Measurements from ENCODE around the gene ST7.

ST7 gene

GRCh38 chr7:117133125-117133524, 179.8 kb downstream of the ST7 start:
- ChIA-PET POLR2A (no interaction called here), CTCF (no interaction called here)
- DNase-seq (ENCODE audit: extremely low spot score), result no peak
- no peak for TF ChIP-seq NFRKB (IDR thresholded peaks at IDR 0.05)
- no peak for TF ChIP-seq ARNT (IDR thresholded peaks at IDR 0.05)

DNA sequence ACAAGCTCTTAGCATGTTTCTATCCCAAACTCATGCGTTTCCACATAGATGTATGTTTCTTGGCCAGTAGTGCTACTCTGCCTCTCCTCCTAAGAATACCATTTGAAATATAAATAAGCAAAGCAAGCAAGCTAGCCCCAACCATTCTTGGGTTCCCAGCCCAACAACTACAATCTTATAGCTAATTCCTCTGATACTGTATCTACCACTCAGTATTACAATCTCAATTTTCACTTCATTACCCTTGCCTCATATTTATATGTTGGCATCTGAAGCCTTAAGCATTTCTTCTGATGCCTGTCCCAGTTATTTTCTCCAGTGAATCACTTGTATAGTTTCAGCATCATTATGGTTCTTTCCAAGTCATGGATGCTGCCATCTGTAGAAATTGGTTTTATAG, 181.1 kb downstream of the ST7 start:
- ChIA-PET CTCF (no interaction called here), POLR2A (no interaction called here)
- TF ChIP-seq SP1 (IDR thresholded peaks at IDR 0.05), result no peak
- TF ChIP-seq ELF4 (IDR thresholded peaks at IDR 0.05), result no peak
- TF ChIP-seq HDGF (IDR thresholded peaks at IDR 0.05; ENCODE audit: borderline replicate concordance), result no peak
- no peak for TF ChIP-seq LEF1 (IDR thresholded peaks at IDR 0.05; ENCODE audit: borderline replicate concordance)
- no peak for TF ChIP-seq FOXM1 (IDR thresholded peaks at IDR 0.05; ENCODE audit: borderline replicate concordance)
- TF ChIP-seq, protein P1, sequence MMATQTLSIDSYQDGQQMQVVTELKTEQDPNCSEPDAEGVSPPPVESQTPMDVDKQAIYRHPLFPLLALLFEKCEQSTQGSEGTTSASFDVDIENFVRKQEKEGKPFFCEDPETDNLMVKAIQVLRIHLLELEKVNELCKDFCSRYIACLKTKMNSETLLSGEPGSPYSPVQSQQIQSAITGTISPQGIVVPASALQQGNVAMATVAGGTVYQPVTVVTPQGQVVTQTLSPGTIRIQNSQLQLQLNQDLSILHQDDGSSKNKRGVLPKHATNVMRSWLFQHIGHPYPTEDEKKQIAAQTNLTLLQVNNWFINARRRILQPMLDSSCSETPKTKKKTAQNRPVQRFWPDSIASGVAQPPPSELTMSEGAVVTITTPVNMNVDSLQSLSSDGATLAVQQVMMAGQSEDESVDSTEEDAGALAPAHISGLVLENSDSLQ (IDR thresholded peaks at IDR 0.05), result no peak
- no peak for TF ChIP-seq L3MBTL2 (conservative IDR thresholded peaks at IDR 0.05)
- no peak for TF ChIP-seq BHLHE40 (IDR thresholded peaks at IDR 0.05; ENCODE audit: borderline replicate concordance)
- DNase-seq (ENCODE audit: extremely low spot score), result no peak

GRCh38 chr7:117134889-117135552, 181.7 kb downstream of the ST7 start:
- no peak for DNase-seq (ENCODE audit: extremely low spot score)
- TF ChIP-seq SUZ12 (IDR thresholded peaks at IDR 0.05) (no peak), FOXK2 (IDR thresholded peaks at IDR 0.05) (no peak), TARDBP (IDR thresholded peaks at IDR 0.05) (no peak), ELF4 (IDR thresholded peaks at IDR 0.05) (no peak)
- ChIA-PET CTCF (interaction anchor here (0.7 kb wide), 1 partner anchor 8 kb away, joined by 3 read pairs; no protein-coding TSS in a partner anchor), POLR2A (no interaction called here)

- DNase-seq (ENCODE audit: extremely low spot score), result no peak
- CTCF ChIA-PET, result interaction anchor here (0.7 kb wide), 1 partner anchor 8 kb away, joined by 3 read pairs; no protein-coding TSS in a partner anchor
- POLR2A ChIA-PET, result no interaction called here
- TF ChIP-seq L3MBTL2 (conservative IDR thresholded peaks at IDR 0.05), result no peak
- no peak for TF ChIP-seq LEF1 (IDR thresholded peaks at IDR 0.05; ENCODE audit: borderline replicate concordance)
- no peak for TF ChIP-seq CTBP1 (IDR thresholded peaks at IDR 0.05; ENCODE audit: borderline replicate concordance)
- no peak for TF ChIP-seq ELF4 (IDR thresholded peaks at IDR 0.05)
- TF ChIP-seq HDGF (IDR thresholded peaks at IDR 0.05; ENCODE audit: borderline replicate concordance), result no peak
- no peak for TF ChIP-seq FOXM1 (IDR thresholded peaks at IDR 0.05; ENCODE audit: borderline replicate concordance)
- TF ChIP-seq, protein P1 (IDR thresholded peaks at IDR 0.05), result peak; percentile 64
- no peak for TF ChIP-seq SUZ12 (IDR thresholded peaks at IDR 0.05)
- TF ChIP-seq ZNF384 (IDR thresholded peaks at IDR 0.05), result no peak
Observed at GRCh38 chr7:117135553-117135891, 182.2 kb downstream of the ST7 start.

DNA sequence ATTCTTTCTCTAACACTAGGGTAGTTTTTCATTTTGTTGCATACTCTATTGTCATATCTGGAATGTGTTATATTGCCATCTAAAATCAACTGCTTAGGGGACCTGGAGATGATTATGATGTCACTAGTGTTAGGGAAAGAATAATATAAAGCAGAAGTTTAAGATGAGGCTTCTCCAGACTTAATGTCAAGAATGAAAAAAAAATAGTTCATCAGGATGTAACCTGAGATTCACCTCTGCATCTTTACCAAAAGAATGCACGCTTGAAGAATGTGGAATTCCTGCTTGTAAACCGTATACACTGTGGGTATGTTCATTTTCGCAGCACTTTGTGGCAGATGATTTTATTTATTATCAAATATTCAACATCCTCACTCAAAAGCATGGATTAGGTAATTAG, 184.6 kb downstream of the ST7 start:
- DNase-seq (ENCODE audit: extremely low spot score), result no peak
- POLR2A ChIA-PET, result no interaction called here
- no peak for TF ChIP-seq BHLHE40 (IDR thresholded peaks at IDR 0.05; ENCODE audit: borderline replicate concordance)
- TF ChIP-seq LEF1 (IDR thresholded peaks at IDR 0.05; ENCODE audit: borderline replicate concordance), result no peak
- no peak for TF ChIP-seq ZNF384 (IDR thresholded peaks at IDR 0.05)
- no peak for TF ChIP-seq NFRKB (IDR thresholded peaks at IDR 0.05)
- no peak for TF ChIP-seq TARDBP (IDR thresholded peaks at IDR 0.05)
- TF ChIP-seq ELF4 (IDR thresholded peaks at IDR 0.05), result no peak
- no peak for TF ChIP-seq SUZ12 (IDR thresholded peaks at IDR 0.05)
- TF ChIP-seq L3MBTL2 (conservative IDR thresholded peaks at IDR 0.05), result no peak
- TF ChIP-seq SP1 (IDR thresholded peaks at IDR 0.05), result no peak
- TF ChIP-seq CTBP1 (IDR thresholded peaks at IDR 0.05; ENCODE audit: borderline replicate concordance), result no peak
- CTCF ChIA-PET, result no interaction called here

- DNase-seq (ENCODE audit: extremely low spot score), result no peak
- POLR2A ChIA-PET, result no interaction called here
- no peak for TF ChIP-seq BHLHE40 (IDR thresholded peaks at IDR 0.05; ENCODE audit: borderline replicate concordance)
- TF ChIP-seq ELF4 (IDR thresholded peaks at IDR 0.05), result no peak
- TF ChIP-seq NFRKB (IDR thresholded peaks at IDR 0.05), result no peak
- no peak for TF ChIP-seq L3MBTL2 (conservative IDR thresholded peaks at IDR 0.05)
- TF ChIP-seq FOXK2 (IDR thresholded peaks at IDR 0.05), result no peak
- no peak for TF ChIP-seq CTBP1 (IDR thresholded peaks at IDR 0.05; ENCODE audit: borderline replicate concordance)
- TF ChIP-seq SUZ12 (IDR thresholded peaks at IDR 0.05), result no peak
- TF ChIP-seq, protein P1 (IDR thresholded peaks at IDR 0.05), result no peak
- no peak for TF ChIP-seq LEF1 (IDR thresholded peaks at IDR 0.05; ENCODE audit: borderline replicate concordance)
- TF ChIP-seq HDGF (IDR thresholded peaks at IDR 0.05; ENCODE audit: borderline replicate concordance), result no peak
- no peak for TF ChIP-seq ZNF384 (IDR thresholded peaks at IDR 0.05)
- TF ChIP-seq FOXM1 (IDR thresholded peaks at IDR 0.05; ENCODE audit: borderline replicate concordance), result no peak
- no peak for TF ChIP-seq FOXA1 (IDR thresholded peaks at IDR 0.05)
- no peak for TF ChIP-seq TARDBP (IDR thresholded peaks at IDR 0.05)
- no peak for TF ChIP-seq ARNT (IDR thresholded peaks at IDR 0.05)
- TF ChIP-seq SP1 (IDR thresholded peaks at IDR 0.05), result no peak
- CTCF ChIA-PET, result no interaction called here
Observed at GRCh38 chr7:117138495-117138894, 185.2 kb downstream of the ST7 start.

- ChIA-PET POLR2A (no interaction called here), CTCF (no interaction called here)
- DNase-seq (ENCODE audit: extremely low spot score), result no peak
- TF ChIP-seq, protein P1 (IDR thresholded peaks at IDR 0.05), result no peak
- TF ChIP-seq NFRKB (IDR thresholded peaks at IDR 0.05) (no peak), ZNF384 (IDR thresholded peaks at IDR 0.05) (no peak), FOXM1 (IDR thresholded peaks at IDR 0.05; ENCODE audit: borderline replicate concordance) (no peak), FOXA1 (IDR thresholded peaks at IDR 0.05) (no peak), SUZ12 (IDR thresholded peaks at IDR 0.05) (no peak), ELF4 (IDR thresholded peaks at IDR 0.05) (no peak), FOXK2 (IDR thresholded peaks at IDR 0.05) (no peak), BHLHE40 (IDR thresholded peaks at IDR 0.05; ENCODE audit: borderline replicate concordance) (no peak), SP1 (IDR thresholded peaks at IDR 0.05) (no peak), CTBP1 (IDR thresholded peaks at IDR 0.05; ENCODE audit: borderline replicate concordance) (no peak), ARNT (IDR thresholded peaks at IDR 0.05) (no peak), HDGF (IDR thresholded peaks at IDR 0.05; ENCODE audit: borderline replicate concordance) (no peak), TARDBP (IDR thresholded peaks at IDR 0.05) (no peak), LEF1 (IDR thresholded peaks at IDR 0.05; ENCODE audit: borderline replicate concordance) (no peak), L3MBTL2 (conservative IDR thresholded peaks at IDR 0.05) (no peak)
Observed at GRCh38 chr7:117138981-117139380, 185.7 kb downstream of the ST7 start.

Measured in HEK293T (cell line).